AG09309 (cell line): Measurements from ENCODE around the gene LYZL6.

ENCODE experiments used
- DNase-seq: peaks from one replicate; pipeline ENCODE4 v3.0.0-alpha.2; 2010; ENCODE audit warnings: low read depth
- H3K4me3 ChIP-seq: 2 replicates; pipeline ENCODE4 v1.5.1; 2011; ENCODE audit warnings: mild to moderate bottlenecking, low read depth, low read length, moderate library complexity; ENCODE audit not compliant: control insufficient read depth
- CTCF ChIP-seq: IDR thresholded peaks from 2 replicates; pipeline ENCODE4 v1.5.1; 2011; ENCODE audit warnings: mild to moderate bottlenecking, low read depth, low read length, inconsistent platforms; ENCODE audit not compliant: insufficient read depth, control insufficient read depth; ENCODE audit errors: missing control alignments

LYZL6 gene, protein sequence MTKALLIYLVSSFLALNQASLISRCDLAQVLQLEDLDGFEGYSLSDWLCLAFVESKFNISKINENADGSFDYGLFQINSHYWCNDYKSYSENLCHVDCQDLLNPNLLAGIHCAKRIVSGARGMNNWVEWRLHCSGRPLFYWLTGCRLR

GRCh38 chr17:35943537-35943936, at the start of gene LYZL6:
Gene LYZL6, minus strand, starts transcription at chr17:35943713. Its CDS starts 4,357 bp downstream, at chr17:35939356.
- no peak within 1 kb of the TSS for H3K4me3 ChIP-seq
- DNase-seq: no peak
- no peak for TF ChIP-seq CTCF

GRCh38 chr17:35991075-35991474, 47.6 kb upstream of the LYZL6 start:
- DNase-seq: no peak
- no peak for TF ChIP-seq CTCF
- H3K4me3 ChIP-seq: no peak overlapping the region

- no peak overlapping the region for H3K4me3 ChIP-seq
- TF ChIP-seq CTCF: no peak
- no peak for DNase-seq
Observed at GRCh38 chr17:35988164-35988563, 44.7 kb upstream of the LYZL6 start.

DNA sequence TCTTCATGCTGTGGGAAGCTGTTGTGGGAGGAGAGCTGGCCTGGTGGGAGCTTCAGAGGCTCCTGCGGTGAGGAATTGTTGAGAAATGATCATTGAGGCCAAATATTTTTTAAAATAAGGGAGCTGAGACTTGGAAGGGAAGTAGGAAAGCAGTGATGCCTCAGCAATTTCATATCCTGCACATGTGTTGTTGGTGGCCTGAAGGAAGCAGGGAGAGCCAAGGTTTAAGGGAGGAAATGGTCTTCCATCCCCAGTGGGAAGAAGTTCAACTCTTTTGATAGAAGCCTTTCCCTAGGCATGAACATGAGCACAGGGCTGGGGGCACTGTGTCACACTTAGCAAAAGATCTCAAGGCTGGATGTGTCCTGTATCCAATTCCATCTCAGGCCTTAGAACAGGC, 43.1 kb upstream of the LYZL6 start, which contains the start of gene CCL14:
CCL14 (minus strand) TSS at position 87 of the 400 bp plus-strand sequence; CDS start at position 7, 80 bp downstream.
- DNase-seq: no peak
- TF ChIP-seq CTCF: no peak
- H3K4me3 ChIP-seq: no peak within 1 kb of the TSS

GRCh38 chr17:35984140-35984539, 40.6 kb upstream of the LYZL6 start:
- DNase-seq: no peak
- TF ChIP-seq CTCF: no peak
- H3K4me3 ChIP-seq: no peak overlapping the region

DNA sequence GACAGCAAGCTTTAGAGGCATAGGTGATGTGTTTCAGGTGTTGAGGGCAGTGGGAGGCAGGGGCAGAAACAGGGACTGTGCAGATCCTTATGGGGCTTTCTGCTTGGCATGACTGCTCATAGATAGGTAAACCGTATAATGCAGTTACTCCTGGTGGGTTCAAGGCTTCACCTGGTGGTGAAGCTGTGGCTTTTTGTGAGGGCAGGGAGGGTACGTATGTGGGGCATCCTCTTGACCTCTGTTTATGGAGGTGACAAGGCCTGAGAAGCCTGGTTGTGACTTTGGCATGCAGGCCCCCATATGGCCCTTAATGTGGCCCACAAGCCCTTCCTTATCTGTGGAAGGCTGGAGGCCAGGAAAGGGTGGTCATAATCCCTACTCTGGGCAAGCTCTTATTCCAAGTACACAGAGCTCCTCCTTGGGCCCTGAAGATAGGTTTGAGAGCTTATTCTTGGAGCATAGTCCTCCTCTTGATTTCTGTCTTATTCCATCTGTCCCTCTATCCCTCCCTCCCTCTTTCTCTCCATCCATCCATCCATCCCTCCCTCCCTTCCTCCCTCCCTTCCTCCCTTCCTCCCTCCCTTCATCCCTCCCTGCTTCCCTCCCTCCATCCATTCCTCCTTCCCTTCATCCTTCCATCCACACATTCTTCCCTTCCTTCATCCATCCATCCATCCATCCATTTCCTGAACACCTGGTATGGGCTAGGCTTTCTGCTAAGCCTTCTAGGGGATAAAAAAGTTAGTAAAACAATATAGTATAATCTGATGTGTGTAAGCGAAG, 39.1 kb upstream of the LYZL6 start:
- no peak for DNase-seq
- H3K4me3 ChIP-seq: no peak overlapping the region
- no peak for TF ChIP-seq CTCF
